NB4 (cell line): ENCODE data around the gene SMIM28.

Experiments used
- DNase-seq: peaks from one replicate; pipeline ENCODE4 v3.0.0; 2010; ENCODE audit warnings: low read depth
- H3K4me3 ChIP-seq: one replicate; pipeline ENCODE4 v1.5.1; 2011; ENCODE audit warnings: mild to moderate bottlenecking, low read depth, low read length, moderate library complexity
- MYC ChIP-seq: IDR thresholded peaks from 2 replicates; pipeline ENCODE4 v1.6.1; 2011; ENCODE audit warnings: low read depth, low read length
- POLR2A ChIP-seq: IDR thresholded peaks from 2 replicates; pipeline ENCODE4 v1.6.1; 2011; ENCODE audit warnings: mild to moderate bottlenecking; ENCODE audit not compliant: insufficient read length; ENCODE audit errors: extremely low read depth
- TF ChIP-seq, protein P1 (sequence below): IDR thresholded peaks from one replicate; pipeline ENCODE4 v1.5.1; 2012; ENCODE audit warnings: low read depth, low read length
- TF ChIP-seq, protein P2 (sequence below): IDR thresholded peaks from 2 replicates; pipeline ENCODE4 v1.6.1; 2011; ENCODE audit warnings: low read depth, low read length

The SMIM28 gene

DNA sequence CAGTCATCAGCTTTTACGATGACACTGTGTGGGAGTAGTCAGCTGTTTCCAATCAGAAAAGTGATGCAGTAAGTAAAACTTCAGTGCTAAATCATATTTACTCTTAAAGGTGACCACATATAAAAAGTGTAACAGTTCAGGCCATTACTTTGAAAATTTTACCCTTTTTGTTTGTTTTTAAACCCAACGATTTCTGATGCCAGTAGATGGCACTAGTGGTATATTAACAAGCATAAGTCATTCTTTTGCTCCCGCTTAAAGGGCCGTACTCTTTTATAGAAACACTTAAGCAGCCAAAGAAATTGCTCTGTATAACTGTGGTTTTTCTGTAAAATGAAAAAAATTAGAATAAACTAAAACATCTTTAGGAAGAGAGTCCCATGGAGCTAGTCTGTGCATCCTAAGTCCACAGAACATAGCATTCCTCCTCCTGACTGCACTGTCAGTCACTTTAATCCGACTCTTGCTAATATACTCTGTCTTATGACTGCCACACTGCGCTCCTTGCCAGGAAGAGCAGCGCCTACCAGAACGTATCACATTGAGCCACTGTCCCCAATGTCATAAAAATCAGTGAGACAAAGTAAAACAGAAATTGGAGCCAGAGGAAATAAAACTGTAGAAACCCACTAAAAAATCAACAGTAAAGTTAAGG lies 51.4 kb downstream of the SMIM28 start:
- peak; percentile 70 for DNase-seq
- H3K4me3 ChIP-seq = no peak overlapping the region
- TF ChIP-seq, protein P1, sequence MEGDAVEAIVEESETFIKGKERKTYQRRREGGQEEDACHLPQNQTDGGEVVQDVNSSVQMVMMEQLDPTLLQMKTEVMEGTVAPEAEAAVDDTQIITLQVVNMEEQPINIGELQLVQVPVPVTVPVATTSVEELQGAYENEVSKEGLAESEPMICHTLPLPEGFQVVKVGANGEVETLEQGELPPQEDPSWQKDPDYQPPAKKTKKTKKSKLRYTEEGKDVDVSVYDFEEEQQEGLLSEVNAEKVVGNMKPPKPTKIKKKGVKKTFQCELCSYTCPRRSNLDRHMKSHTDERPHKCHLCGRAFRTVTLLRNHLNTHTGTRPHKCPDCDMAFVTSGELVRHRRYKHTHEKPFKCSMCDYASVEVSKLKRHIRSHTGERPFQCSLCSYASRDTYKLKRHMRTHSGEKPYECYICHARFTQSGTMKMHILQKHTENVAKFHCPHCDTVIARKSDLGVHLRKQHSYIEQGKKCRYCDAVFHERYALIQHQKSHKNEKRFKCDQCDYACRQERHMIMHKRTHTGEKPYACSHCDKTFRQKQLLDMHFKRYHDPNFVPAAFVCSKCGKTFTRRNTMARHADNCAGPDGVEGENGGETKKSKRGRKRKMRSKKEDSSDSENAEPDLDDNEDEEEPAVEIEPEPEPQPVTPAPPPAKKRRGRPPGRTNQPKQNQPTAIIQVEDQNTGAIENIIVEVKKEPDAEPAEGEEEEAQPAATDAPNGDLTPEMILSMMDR = peak; percentile 57
- no peak for TF ChIP-seq POLR2A

DNA sequence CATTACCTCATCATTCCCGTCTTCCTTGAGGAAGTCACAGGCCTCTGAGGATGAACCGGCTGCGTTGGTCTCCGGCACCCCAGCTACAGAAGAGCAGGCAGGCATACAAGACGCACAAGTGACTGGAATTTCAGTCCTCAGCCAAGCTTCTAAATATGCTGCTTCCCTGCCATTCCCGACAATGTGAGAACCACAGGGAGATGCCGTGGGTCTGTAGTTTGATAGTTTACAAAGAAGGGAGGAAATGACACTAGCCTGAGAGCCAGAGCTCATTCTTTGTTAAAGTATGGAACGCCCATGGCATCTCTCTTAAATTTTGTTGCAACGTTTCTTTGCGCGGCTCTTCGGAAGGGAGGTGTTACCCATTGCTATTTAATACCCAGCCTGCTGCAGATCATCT lies 52.1 kb downstream of the SMIM28 start:
- H3K4me3 ChIP-seq = no peak overlapping the region
- no peak for DNase-seq
- TF ChIP-seq, protein P2, sequence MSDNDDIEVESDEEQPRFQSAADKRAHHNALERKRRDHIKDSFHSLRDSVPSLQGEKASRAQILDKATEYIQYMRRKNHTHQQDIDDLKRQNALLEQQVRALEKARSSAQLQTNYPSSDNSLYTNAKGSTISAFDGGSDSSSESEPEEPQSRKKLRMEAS = no peak
- TF ChIP-seq, protein P1 = no peak
- TF ChIP-seq POLR2A = no peak
- no peak for TF ChIP-seq MYC

DNA sequence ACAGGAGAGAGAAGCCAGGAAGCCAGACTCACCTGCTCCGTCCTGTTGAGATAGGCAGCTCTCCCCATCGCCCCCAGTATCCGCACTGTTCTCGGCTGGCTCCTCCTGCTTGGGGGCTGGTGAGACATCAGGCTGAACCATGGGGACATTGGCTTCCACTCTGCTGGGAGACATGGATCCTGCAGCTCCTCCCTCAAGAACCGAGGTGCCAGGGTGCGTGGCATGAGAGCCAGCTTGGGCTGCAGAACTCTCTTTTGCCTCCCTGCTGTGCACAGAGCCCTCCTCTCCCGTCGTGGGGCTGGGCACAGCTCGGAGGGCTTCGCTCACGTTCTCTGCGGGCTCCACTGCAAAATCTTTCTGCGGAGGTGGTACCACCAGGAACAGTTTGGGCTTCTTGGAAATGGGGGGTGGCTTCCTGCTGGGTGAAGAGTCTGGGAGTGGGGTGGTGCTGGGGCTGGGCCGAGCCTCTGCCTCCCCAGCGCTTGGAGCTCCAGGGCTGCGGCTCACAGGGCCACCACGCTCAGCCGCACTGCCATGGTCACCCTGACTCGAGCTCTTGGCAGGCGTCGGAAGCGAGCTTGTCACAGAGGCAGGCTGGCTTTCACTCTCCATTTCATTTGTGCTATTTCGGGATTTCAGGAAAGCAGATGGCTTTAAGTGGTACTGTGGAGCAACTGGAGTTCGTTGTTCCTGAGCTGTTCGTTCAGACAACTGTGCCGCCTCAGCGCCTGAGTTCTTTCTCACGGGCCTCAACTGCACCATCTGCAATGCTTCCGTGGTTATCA lies 52.8 kb downstream of the SMIM28 start:
- DNase-seq = no peak
- H3K4me3 ChIP-seq = no peak overlapping the region
- TF ChIP-seq POLR2A = no peak
- TF ChIP-seq MYC = no peak
- TF ChIP-seq, protein P1 = no peak
- TF ChIP-seq, protein P2 = no peak

DNA sequence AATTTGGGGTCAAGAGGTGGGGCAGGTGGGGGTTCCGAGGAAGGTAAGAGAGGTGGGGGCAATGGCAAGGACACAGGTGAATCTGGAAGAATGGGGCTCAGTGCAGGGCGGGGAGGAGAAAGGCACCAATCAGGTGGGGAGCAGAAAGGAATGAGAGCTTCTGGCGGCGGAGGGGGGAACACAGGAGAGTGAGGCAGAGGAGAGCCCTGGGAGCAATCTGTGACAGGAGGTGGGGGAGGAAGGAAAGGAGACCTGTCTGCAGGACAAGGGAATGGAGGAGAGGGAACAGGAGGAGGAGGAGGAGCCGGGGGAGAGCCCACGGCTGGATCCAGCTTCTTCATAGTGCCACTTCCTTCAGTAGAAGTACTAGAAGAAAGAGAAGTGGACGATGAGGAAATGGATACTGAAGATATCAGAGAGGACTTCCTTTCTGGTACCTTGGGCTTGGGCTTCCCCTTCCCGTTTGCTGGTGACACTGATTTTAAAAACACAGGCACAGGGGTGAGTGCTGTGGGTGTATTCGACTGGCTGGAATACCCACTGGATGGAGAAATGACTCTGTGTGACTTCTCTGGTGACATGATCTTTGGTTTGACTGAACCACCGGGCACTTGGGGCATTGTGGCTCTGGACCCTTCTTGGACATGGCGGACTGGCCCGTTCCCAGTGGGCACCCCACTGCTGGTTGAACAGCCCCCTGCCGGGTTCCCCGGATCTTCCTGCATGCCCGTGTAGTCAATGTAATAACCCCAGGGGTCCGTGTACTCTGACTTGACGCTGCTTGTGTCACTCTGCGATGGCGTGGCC lies 53.8 kb downstream of the SMIM28 start:
- H3K4me3 ChIP-seq = no peak overlapping the region
- TF ChIP-seq, protein P1 = no peak
- TF ChIP-seq, protein P2 = no peak
- TF ChIP-seq MYC (no peak), POLR2A (no peak)
- peak; percentile 17 for DNase-seq

DNA sequence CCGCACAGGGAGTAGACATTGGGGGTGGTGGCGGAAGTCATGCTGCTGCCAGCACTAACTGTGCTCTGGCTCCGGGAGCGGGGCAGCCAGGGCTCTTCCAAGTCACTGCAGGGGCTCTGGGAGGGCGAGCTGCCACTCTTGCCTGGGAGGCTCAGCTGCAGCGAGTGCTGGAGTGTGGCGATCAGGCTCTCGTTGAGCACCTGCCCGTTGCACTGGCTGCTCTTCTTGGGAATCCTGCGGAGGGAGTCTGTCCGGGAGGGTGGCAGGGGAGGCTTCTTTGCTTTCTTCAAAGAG lies 54.3 kb downstream of the SMIM28 start:
- no peak for DNase-seq
- no peak overlapping the region for H3K4me3 ChIP-seq
- TF ChIP-seq, protein P2 = no peak
- TF ChIP-seq, protein P1 = no peak
- no peak for TF ChIP-seq POLR2A
